DMS 273 (cell line): ENCODE data around the gene LCAT.

Experiments
- DNase-seq: peaks from one replicate; lab custom pipeline; 2025; ENCODE audit not compliant: unreplicated experiment; lab: John Stamatoyannopoulos, UW

Gene LCAT

DNA sequence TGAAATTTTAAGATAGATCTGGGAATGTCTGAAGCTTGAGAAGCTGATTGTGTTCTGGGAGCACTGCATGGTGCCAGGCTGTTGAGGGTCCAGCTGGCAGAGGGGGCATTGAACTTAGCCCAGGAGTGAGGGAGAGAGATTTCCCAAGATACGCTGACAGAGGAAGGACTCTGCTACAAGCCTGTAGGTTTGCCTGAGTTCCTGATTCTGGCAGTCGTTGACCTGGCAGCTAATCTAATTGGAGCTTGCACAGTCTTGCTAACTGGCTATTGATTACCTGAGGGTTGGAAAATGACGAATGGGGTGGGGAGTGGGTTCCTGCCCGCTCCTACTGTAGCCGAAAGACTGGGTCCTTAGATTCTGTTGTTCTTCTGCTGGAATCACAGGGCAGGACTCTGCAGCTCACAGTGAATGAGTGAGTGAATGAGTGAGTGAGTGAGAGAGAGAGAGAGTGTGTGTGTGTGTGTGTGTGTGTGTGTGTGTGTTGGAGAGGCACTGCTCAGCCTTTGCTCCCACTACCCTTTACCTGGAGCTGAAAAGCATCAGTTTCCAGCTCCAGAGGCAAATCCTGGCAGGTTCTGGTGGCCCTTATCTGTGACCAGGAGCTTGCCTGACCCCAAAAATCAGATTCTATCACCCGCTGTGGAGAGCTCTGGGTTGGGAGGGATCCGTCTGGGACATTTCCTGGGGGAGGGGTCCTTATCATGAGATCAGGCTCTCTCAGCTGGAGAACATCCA, 29.0 kb downstream of the LCAT start:
- DNase-seq: no peak

DNA sequence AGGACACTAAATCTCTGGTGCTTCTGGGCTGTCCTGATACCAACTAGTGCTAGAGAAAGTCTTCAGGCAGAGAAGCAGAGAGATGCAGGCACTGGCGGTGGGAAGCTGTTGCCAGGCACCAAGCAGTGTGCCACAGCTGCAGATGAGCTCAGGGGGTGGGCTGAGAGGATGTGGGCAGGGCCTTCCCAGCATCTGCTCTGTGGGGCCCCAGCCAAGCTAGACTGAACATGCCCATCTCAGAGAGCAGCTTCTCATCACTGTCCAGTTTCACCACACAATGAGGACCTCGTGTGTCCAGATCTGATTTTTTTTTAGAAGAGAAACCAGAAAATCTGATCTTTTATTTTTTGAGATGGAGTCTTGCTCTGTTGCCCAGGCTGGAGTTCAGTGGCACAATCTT, 33.8 kb downstream of the LCAT start:
- DNase-seq: peak; percentile 85

DNA sequence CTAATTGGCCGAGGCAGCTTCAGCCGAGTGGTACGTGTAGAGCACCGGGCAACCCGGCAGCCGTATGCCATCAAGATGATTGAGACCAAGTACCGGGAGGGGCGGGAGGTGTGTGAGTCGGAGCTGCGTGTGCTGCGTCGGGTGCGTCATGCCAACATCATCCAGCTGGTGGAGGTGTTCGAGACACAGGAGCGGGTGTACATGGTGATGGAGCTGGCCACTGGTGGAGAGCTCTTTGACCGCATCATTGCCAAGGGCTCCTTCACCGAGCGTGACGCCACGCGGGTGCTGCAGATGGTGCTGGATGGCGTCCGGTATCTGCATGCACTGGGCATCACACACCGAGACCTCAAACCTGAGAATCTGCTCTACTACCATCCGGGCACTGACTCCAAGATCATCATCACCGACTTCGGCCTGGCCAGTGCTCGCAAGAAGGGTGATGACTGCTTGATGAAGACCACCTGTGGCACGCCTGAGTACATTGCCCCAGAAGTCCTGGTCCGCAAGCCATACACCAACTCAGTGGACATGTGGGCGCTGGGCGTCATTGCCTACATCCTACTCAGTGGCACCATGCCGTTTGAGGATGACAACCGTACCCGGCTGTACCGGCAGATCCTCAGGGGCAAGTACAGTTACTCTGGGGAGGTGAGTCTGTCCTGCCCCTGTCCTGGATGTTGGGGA, 34.7 kb downstream of the LCAT start:
- no peak for DNase-seq

DNA sequence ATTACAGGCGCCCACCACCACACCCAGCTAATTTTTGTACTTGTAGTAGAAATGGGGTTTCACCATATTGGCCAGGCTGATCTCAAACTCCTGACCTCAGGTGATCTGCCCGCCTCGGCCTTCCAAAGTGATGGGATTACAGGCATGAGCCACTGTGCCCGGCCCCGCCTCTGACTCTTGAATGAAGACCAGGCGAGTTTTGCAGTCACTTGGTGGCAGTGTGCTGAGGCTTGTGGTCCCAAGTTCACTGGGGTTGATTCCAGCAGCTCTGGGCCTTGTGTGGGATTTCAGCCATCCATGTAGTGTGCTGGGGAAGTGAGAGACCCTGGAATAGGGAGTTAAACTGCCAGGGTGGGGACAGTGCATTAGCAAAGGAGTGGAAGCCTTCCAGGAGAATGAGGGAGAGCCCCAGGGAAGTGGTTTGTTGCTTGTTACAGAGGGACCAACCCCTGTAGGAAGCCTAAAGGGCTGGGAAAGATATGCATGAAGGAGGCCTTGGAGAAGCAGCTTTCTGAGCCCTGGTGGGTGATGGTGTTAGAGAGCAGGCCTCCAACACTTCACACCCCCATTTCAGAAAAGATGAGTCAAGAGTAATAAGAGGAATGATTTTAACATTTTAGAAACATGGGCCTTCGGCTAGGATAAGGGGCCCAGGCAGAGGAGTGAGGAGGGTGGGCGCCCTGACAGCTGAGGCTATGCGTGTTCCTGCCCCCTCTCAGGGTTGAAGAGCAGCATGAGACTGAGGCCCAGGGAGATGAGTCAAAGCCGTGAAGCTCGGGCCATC, 36.3 kb downstream of the LCAT start:
- no peak for DNase-seq

DNA sequence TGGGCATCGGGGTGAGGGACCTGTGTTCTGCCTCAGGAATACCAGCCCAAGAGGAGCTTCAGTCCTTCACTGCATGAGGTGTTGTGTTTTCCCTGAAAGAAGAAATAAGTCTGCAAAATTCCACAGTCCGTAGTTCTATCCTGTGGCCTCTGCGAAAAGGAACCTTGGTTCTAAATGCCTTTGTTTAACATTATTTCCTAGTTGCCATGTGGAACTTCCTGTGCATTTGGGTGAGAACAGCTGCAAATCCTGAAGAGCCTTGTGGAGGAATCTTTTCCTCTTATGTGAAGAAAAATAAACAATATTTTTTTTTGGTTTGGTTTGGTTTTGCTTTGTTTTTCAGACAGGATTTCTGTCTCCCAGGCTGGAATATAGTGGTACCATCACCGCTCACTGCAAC, 41.1 kb downstream of the LCAT start:
- no peak for DNase-seq

DNA sequence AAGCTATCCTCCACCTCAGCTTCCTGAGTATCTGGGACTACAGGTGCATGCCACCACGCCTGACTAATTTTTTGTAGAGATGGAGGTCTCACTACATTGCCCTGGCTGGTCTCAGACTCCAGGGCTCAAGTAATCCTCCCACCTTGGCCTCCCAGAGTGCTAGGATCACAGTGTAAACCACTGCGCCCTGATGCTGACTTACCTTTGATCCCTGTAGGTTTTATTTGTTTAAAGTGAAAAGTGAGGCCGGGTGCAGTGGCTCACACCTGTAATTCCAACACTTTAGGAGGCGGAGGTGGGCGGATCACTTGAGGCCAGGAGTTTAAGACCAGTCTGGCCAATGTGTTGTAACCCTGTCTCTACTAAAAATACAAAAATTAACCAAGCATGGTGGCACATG, 42.2 kb downstream of the LCAT start:
- DNase-seq: no peak

DNA sequence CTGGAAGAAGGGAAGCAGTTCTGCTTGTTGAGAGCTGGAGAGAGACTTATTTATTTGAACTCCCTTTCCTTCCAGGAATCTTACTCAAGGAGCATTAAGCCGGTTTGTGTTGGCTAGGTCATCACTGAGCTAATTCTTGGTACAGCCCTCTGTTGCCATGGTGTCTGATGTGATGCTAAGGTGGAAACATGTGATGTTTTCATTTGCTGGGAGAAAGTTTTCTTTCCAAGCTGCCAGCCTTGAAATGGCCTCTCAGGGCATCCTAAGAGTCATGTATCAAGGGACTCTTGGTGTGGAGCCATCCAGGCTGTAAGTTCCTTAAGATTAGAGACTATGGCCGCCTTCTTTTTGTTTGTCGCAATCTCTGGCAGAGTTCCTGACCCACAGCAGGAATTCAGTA, 46.7 kb downstream of the LCAT start:
- DNase-seq: no peak

DNA sequence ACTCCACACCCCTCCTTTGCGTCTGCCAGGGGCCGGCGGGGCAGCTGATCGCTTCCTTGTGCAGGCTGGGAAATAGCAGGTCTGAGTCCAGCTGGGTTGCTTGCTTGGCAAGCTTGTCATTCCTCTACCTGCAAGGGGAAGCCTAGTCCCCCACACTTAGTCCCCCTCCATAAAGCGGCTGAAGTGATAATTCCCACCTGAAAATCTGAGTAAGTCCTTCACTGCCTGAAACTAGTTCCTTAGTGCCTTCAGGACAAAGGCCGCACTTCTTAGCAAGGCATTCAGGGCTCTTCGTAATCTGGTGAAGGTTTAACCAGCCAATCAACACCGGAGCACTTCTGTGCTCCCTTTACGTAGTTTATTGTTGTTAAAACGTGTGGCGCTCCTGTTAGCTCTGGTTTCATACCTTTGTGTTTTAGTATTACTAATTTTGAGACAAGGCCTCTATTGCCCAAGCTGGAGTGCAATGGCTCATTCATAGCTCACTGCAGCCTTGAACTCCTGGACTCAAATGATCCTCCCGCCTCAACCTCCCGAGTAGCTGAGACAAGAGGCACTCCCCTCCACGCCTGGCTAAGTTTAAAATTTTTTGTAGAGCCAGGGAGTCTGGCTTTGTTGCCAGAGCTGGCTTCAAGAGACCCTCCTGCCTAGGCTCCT, 50.0 kb downstream of the LCAT start:
- DNase-seq: peak; percentile 64

DNA sequence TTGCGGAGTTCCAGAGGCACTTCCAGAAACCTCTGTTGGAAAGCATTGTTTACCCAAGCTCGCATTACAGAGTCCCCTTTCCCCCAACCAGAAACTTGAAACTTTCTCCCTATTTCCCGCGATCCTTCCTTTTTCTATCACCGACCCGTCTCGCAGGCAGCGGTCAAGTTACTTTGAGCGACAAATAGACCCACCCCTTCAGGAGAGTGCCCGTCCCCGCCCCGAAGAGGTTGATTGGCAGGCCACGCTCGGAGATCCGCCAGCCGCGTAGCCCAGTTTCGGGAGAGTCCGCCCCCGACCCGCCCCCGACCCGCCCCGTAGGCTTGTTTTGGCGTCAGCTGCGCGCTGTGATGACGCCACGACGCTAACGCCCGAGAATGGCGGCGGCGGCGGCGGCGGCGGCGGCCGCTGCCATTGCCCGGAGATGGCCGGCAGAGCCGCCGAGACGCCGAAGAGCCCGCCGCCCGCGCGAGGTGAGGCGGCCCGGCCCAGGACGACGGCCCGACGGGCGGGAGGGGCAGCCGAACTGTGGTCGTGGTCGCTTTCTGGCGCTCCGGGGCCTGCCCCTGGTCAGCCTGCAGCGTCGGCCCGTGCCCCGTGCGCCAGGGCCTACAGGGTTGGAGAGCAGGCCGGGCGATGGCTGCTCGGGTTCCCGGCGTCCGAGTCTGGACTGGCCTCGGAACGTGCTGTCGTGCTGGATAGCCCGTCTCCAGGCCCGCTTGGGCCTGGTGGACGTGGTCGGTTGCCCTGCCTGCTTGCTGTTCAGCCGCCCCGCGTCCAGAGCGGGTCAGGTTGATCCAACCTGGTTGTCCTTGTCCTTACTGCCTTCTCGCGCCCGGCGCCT, 50.8 kb downstream of the LCAT start, which contains the start of gene PSKH1:
Gene PSKH1 (plus strand): TSS at position 356 of the 844 bp plus-strand sequence. CDS start 15,496 bp downstream, outside the sequence.
- peak; percentile 98 for DNase-seq

DNA sequence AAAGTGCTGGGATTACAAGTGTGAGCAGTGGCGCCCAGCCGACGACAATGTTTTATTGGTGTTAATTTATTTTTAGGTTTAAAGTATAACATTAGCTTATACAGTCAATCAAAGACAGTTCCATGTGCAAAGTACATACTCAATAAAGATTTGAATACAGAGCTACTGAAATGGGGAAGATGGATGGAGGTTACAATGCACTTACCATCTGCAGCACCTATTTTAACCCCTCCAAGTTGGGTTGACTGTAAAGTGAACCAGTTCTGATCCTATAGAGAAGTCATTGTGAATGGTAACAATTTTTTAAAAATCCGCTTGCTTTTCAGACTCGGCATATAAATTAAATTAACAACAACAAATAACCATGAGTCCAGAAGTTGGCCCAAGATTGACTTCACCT, 51.5 kb downstream of the LCAT start:
- DNase-seq: no peak
